Right lung (tissue), 5 donors: Measurements from ENCODE around the gene GMDS. TPM values are rescaled to one million over a fixed set of nuclear protein-coding genes. Genes with fewer than 3 reads are reported as not detected.
A peak's percentile ranks its signal among the peaks of the same experiment; 100 is the strongest.
"Not testable (repeated sequence)": the region's sequence is repeated elsewhere in the genome, so short reads cannot be mapped to it uniquely, and the experiment has no call there.

Source experiments
- DNase-seq, 2 donors: peaks; one replicate each; pipeline ENCODE4 v3.0.0-alpha.2; 2013
- polyA plus RNA-seq, 5 donors: library from polyadenylated mRNA; unstranded; fragments of 120-200 nt; gene quantifications; one replicate each; pipeline versions ENCODE4 v1.2.1 to v1.2.3, GENCODE V29; 2013; ENCODE audit warnings: inconsistent platforms in 1 of 5, low replicate concordance in 1 of 5; ENCODE audit not compliant: insufficient read length in 5 of 5, insufficient read depth in 1 of 5

The GMDS gene
- polyA plus RNA-seq, 5 donors: 16.7 to 26.7 (median 20.5) TPM

- DNase-seq: not testable (repeated sequence)
These were observed 494.3 kb downstream of the GMDS start for GRCh38 chr6:1751063-1751462.

GRCh38 chr6:1749041-1749440 lies 496.4 kb downstream of the GMDS start:
- no peak for DNase-seq

DNA sequence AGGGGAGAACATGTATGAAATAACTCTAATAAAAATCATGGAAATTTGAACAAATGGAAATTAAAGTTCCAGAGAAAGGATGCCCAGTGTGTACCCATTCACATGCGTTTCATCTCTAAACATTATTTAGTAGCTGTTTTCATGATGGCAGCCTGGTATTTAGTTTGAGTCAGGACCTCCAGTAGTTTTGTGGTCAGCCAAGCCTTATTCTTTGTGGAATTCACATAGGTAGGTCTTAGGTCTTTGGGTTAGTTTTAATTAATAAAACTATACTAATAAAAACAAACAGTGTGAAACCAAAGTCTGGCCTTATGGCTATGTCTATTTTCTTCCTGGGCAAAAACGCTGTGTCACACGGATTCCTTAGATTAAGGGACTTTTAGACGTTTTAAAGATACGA lies 497.9 kb downstream of the GMDS start:
- no peak for DNase-seq

DNA sequence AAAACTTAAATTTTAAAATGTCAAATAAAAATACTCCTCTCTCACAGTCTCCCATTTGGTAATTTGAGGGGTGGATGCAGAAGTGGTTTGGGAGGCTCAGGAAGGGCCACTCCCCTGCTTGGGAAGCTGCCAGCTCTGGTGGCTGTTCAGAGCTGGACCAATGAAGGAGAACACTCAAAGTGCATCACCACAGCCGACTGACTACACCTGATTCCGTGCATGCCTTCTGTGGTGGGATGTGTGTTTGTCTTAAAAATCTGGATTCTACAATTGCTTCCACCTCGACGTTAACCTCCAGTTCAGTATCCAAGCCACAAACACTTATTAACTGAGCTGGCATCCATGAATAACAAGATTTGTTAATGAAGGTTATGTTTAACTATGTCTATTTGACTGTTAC lies 498.4 kb downstream of the GMDS start:
- DNase-seq: no peak

DNA sequence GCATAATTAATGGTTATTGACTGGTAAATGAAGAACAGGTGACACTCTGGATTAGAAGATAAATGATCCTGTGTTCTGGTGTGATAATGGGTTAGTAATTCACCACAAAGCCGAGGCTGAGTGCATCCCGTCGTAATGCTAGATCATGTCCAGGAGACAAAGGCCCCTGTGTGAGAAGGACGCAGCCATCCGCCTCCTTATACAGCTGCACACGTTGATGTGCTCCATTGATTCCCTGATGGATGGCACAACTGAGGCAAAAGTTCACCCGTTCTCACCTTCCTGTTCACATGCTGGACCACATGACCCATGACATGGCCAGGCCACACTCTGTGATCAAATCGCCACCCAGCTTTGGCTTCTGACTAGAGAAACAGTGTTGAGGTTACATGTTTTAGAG lies 499.6 kb downstream of the GMDS start:
- no peak for DNase-seq

DNA sequence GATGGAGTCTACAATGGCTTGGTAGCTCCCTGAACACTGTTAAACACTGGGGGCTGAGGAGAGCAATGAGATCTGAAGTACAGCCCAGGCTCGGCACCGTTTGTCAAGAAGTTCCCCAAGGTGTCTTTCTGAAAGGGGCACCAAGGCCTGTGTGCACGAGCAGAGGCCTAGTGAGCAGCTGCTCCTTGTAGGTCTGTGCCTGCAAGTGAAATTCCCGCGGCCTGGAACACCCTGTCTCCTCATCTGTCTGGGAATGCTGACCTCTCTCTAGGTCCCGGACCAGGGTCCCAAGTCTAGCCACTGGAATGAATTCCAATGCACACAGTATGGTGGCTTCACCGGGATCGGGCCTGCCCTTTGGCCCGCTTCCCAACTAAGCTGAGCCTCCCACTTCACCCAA lies 500.9 kb downstream of the GMDS start:
- DNase-seq: no peak

DNA sequence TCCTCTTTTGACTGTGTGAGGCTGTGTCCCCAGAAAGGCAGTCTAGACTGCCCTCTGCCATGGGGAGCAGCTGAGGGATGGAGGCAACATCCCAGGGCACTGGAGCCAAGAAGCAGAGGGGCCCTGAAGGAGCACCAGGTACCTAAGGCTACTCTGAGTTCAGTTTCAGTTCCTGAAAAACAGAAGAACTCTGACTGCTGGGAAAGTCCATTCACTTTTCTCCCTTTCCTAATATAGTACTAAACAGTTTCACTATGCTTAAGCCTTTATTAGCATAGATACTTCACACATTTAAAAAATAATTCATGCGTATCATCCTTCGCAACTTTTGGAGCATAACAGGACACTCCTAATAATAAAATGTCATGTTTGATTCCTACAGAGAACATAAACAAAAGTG lies 505.7 kb downstream of the GMDS start:
- no peak for DNase-seq

DNA sequence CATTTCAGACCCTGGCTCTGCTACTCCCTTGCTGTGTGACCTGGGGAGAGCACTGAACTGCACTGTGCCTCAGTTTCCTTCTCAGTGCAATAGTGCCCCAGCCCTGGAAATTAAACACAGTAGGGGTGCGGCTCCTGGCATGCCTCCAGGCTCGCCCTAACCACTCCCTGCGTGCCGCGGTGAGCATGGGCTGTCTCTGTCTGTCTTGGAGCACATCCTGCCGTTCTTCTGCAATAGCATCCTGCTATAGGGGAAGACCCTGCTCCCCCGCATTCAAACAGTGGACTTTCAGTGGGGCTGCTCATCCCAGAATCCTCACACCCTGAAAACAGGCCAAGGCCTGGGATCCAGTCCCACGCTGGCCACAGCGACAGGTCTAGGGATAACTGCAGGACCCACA lies 506.2 kb downstream of the GMDS start:
- DNase-seq: no peak

- no peak for DNase-seq
These were observed 506.8 kb downstream of the GMDS start for GRCh38 chr6:1738558-1739081.

GRCh38 chr6:1737463-1738311 lies 507.7 kb downstream of the GMDS start:
- no peak for DNase-seq

DNA sequence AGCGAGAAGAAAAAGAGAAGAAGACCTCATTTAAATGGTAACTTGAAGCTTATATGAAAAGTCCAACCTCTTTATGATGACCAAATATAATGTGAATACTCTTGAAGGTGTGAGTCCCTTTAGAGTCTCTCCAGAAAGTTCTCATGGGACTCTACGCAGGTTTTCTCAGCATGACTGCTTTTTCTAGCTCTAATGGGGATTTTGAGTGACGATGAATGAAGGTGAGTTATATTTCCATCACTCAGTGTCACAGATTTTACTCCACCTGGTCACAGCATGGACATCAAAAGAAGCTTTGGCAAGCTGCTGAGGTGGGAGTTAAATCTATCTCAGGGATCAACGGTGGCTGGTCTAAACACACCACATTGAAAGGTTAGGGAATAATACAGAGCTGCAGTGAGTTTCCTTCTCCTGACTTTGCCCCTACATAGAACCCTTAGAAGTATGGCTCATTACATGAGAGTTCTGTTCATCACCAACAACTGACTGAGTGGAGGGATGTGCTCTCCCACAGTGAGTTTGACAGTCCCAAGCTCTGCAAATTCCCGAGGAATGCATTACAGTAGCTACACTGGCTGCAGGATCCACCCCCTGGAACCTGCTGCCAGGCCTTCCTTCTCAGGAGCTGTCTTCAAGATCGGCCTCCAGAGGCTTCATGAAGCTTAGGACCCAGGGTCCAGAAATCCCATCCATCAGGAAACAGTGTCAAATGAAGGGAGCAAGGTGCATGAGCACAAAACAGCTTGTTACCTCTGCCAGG lies 508.9 kb downstream of the GMDS start:
- no peak for DNase-seq

DNA sequence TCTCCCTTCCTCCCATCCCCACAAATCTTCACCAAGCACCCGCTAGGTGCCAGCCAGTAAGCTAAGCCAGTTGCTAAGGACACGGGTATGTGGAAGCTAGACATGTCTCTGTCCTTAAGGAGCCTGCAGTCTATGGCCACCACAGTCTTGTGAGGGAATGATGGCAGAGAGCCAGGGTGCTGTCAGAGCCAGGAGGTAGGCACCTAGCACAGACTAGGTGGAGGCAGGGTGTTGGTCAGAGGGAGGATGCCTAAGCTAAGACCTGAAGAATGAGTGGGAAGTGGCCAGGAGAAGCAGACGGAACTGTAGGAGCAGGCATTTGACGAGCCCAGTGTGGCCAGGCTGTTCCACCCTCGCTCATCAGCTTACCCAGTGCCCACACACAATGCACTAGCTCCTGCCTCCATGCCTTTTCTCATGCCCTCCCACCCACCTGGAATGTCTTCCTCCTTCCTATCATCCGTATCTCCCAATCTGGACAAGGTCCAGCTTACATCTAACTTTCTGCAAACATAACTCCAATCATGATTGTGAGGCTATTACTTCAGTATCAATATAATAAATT lies 510.1 kb downstream of the GMDS start:
- no peak for DNase-seq

GRCh38 chr6:1730882-1731281 lies 514.5 kb downstream of the GMDS start:
- DNase-seq: no peak

GRCh38 chr6:1729750-1730140 lies 515.7 kb downstream of the GMDS start:
- DNase-seq: no peak

GRCh38 chr6:1729133-1729749 lies 516.2 kb downstream of the GMDS start:
- no peak for DNase-seq

GRCh38 chr6:1726341-1726768 lies 519.0 kb downstream of the GMDS start:
- no peak for DNase-seq

DNA sequence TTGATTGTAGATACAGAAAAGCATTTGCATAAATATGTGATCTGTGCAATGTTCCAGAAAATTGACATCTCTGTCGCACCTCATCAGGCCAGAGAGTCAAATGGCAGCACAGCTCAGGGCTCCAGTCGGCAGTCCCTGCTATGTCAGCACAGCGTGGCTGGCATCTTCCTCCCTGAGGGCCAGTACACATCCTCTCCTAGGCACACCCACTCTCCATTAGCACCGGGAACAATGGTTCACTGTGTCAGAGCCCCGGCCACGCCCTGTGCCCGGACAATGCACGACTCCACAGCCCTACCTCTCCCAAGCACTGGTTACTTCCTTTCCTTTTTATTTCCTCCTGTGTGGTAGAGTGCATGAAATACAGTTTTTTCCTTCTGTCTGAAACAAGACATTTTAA lies 520.8 kb downstream of the GMDS start:
- DNase-seq: peak; percentile 20 to 25

- no peak for DNase-seq
These were observed 521.3 kb downstream of the GMDS start for GRCh38 chr6:1724124-1724523.

DNA sequence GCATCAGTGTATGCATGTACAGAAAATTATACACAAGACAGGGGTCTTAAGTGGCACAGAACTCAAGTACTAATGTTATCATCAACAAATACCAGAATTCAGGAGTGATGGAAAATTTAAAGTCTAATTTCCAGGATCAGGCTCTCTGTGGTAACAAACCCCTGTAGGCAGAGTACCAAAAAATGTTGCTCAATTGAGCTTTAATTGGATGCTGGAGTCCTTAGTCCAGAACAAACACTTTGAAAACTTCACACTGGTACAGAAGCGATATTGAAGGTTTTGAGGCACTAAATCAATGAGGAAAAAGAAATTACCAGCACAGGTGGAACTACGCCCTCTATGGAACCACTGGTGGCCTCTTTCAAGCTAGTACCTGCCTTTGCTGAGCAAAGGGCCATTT lies 522.6 kb downstream of the GMDS start:
- no peak for DNase-seq

DNA sequence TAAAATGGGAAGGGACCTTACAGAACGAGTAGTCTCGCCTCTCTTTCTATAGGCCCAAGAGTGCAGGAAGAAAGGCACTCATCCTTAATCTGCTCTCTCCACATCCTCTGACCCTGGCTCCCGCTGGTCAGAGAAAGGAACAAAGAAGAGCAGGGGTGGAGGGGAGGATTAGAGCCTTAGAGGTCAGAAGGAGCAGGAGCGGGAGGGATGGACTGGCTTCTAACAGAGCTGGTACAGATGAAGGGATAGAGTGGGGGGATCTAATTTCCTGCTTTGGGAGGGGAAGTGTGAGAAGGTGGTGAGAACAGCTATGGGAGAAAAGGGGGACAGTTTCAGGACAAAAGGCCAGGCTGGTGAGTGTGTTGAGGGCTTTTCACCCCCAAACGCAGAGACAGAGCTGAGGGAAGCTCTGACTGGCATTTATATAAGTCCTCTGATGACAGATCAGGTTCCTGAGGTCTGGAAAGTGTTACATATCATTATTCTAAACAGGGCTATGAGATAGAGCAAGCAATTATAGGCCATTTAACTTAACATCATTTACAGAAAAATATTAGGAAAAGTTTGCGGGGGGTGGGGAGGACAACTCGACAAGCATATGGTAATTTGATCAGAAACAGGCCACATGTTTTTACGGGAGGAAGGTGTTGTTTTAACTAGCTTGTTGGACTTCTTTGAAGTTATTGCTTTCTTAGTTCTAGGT lies 524.6 kb downstream of the GMDS start:
- no peak for DNase-seq

DNA sequence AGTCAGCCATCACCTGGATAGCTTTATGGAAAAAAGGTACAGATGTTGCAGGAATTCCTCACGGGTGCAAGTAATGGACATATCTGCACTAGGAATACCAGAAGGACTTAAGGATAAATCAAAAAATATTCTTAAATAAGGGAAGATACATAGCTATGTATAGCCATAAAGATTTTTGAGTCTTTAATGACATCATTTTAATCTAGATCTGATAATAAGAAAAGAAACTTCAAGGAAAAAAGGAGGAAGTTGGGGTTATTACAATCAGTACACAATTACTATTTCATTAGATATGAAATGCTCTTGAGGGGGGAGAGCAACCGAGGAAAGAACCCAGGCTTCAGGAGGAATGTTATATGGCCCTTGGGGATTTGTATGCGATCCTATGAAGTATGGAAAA lies 525.5 kb downstream of the GMDS start:
- no peak for DNase-seq

GRCh38 chr6:1716868-1717267 lies 528.5 kb downstream of the GMDS start:
- no peak for DNase-seq
